Dedifferentiated amniotic fluid mesenchymal stem cell (primary cell): ENCODE measurements around the gene COBL.

ENCODE experiments used
- DNase-seq: peaks from one replicate; pipeline ENCODE4 v3.0.0-alpha.2; 2016; ENCODE audit errors: extremely low spot score

Gene COBL

GRCh38 chr7:51021906-51022570, 294.6 kb downstream of the COBL start:
- DNase-seq = no peak

GRCh38 chr7:51020944-51021343, 295.7 kb downstream of the COBL start:
- no peak for DNase-seq

DNA sequence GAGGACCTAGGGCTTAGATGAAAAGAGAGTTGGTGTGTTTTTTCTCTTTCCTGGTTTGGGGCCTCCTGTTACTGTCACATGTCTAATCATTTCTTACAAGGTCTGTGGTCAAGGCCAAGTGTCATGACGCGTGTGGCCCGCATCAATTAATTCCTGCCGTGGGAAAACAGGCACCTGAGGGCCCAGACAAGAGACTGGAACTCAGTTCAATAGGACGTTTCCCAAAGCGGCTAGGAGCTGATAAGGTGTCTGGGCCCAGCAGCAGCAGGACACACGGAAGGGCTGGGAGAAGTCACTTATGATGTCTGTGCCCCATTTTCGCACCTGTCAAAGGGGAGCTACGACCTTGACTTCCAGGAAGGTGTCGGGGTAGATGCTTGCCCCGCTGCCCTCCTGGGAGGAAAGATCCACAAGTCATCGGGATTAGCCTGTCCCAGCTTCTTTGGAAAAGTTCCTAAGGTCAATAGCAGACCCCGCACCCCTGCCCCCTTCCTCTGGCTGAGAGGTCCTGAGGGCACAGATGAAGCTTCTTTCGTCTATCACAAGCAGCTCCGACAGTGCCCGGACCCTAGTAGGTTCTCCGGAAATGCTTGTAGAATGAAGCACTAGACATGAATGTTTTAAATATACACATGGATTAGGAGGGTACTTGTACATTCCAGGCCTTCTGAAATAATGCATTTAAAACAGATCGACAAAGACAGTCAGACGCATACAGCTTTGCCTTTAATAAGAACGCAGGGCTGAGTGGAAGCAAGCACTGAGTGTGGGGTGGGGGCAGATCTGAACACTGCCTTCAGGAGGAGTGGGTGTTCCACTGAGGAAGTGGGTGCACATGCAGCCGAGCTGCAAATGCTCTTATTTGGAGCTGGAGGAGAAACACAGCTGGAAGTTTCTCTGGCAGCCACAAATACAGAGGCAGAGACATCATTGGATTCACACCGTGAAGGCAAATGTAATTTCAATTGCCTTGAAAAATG, 296.4 kb downstream of the COBL start:
- DNase-seq = peak; percentile 47

- DNase-seq = peak; percentile 23
Measured at GRCh38 chr7:51019191-51019844, 297.3 kb downstream of the COBL start.

DNA sequence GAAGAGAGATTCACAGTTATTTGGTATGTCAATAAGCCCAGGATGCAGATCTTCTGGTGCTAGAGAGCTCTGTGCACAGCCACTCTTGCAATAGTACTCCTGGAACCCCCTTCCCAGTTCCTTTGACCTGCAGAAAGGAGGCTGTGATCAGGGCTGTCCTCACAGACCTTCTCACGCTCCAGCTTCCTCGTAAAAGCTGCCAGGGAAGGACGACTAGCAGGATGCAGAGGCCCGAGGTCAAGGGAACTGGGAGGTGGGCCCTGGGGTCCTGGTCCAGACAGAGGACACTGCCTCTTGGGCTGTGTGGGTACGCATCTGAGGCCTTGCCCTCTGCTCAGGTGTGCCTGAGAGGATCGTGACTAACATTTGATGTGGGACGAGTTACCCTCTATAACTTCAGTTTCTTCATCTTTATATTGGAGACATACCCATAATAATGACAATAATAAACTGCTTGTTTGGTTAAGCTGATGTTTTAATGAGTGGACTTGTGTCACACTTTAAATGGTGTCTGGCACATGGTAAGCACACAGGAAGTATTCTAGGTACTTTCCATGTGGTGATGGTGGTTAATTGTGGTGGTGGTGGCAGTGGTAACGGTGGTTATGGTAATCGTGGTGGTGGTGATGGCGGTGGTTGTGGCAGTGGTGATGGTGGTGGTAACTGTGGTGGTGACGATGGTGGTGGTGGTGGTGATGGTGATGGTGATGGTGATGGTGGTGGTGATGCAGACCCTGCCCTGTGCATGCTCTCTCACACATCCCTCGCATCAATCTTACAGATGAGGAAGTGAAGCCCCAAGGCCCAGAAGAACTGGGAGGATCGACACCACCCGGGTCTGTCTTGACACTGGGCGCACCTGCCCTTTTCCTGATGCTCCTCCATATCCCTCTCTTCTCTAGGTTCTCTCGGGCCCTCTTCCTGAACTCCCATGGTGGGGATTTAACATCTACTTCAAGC, 298.8 kb downstream of the COBL start:
- DNase-seq = no peak

- no peak for DNase-seq
Measured at GRCh38 chr7:51016546-51016945, 300.1 kb downstream of the COBL start.

DNA sequence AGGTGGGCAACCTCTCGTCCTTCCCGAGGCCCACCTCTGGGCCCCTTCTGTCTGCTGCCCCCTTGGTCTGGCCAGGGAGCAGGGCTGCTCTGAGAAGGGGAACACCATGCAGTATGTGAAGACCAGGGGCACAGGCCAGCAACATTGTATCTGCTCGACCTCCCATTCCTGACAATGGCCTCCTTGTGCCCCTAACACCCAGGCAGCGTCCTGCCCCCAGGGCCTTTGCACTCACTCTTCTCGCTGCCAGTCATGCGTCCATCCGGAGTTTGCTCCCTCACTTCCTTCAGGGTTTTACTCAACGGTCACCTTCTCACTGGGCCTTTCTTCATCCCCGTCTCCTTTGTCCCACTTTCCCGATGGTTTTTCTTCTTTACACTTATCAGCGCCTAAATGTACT, 301.0 kb downstream of the COBL start:
- no peak for DNase-seq

DNA sequence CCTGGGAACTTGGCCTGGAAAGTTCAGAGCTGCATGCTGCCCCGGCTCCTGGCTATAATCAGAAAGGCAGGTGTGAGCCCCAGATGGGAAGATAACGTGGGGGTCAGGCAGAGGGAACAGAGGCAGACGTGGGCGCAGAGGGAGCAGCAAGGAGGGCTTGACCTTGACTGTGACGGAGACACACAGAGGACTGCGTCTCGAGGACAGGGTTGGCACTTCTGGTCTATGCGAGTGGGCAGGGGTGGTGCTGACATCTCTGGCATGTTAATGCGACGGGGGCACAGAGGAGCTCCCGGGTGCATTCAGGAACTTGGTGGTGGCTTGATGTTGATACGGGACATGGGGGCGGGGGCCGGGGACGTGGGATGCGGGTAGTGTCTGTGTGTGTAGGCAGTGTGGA, 301.8 kb downstream of the COBL start:
- DNase-seq = no peak

DNA sequence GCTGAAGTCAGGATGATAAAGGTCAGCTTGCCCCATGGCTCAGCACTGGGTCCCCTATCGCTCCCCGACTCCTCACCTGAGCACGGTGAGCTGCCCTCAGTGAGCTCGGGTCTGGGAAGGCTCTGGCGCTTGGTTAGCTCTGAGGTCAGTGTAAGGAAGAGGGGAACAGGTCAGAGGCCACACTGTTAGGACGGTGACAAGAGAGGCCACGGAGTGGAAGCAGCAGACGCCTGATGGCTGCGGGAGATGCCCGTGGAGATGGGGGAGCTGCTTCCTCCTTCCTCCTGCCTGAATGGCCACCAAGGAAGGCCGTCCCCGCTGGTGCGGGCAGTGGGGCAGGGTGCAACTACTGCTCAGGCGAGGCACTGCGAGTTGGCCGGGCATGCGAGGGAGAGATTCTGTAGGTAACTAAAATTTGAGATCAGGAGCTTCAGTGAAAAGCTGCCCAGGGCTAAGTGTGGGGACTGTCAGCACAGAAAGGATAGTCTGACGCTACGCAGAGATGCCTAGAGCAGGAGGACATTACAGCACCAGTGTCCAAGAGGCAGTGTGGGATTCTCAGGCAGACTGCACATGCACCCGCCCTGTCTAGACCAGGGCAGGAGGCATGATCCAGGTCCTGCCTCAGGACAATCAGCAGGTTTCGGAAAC, 302.6 kb downstream of the COBL start:
- DNase-seq = no peak

DNA sequence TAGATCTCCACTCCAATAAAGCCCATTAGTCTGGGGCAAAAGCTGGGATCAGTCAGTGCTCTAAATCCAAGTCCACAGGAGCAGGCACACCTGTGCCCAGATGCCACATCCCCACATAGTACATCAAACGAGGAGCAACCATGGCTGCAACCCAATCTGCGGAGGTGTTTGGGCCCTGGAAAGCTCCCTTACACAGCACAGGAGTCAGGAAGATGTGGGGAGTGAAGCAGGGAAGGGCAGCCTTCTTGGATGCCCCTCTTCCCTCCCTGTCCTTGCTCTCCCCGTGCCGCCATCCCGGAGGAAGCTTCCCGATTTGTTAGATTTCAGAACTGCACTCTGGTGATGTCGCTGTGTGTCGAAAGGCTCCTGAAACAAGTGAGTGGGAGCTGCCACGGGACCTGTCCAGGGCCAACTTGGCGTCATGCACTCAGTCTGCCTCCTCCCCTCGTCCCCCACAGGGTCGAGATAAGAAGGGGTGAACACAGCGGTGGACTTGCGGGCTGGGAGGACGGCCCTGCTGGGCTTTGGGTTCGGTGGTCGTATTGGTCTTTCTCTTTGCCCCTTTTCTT, 303.3 kb downstream of the COBL start:
- no peak for DNase-seq

- DNase-seq = no peak
Measured at GRCh38 chr7:51012569-51013217, 303.9 kb downstream of the COBL start.

GRCh38 chr7:51011710-51012350, 304.8 kb downstream of the COBL start:
- DNase-seq = no peak

DNA sequence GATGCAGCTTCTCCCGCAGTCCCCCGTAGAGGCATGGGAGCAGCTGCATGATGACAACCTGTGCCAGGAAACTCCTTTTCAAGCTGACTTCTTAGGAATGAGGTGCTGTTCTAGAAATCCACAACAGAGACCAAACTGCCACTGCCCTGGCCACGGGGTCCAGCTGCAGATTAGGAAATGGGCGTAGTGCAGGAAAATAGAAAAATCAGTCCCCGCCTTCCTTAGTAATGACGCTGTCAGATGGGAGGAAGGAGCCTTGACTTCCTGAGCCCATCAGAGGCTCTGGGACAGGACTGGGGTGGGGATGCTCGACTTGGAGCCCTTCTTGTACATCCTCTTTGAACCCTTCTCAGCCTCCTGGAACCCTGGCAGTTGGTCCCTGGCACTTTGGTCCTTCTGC, 306.1 kb downstream of the COBL start:
- DNase-seq = no peak

DNA sequence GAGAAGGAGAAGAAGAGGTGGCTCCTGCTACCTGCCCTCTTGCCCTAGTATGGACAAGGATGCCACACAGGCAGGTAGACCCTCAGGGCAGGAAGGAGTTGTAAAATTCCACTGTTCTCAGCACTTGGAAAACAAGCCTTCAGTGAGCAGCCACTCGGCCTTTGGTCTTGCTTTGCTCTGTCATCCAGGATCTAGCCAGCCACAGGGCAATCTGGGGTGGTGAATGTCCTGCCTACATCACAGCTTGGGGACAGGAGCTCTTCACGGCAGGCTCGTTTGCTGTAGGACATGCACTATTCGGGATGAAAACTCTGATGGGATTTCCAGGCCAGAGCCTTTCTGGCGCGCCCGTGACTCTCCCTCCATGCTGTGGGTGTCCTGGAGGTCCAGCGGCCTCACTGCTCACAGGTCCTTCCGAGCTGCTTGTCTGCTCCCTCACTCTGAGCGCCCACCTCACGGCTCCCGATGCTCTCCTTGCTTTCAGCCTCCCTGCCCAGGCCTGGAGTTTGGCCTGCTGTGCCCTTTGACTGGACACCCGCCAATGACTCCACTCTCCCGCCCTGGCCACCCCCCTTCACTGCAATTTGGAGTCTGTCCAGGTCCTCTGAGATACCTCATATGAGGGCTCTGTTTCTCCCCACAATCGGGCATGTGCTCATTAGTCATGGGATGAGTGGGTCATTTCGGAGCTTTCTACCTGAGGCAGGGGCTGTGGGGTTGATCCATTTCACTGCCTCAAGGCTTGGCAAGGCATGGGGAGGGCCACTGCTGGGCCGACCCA, 306.7 kb downstream of the COBL start:
- DNase-seq = no peak

DNA sequence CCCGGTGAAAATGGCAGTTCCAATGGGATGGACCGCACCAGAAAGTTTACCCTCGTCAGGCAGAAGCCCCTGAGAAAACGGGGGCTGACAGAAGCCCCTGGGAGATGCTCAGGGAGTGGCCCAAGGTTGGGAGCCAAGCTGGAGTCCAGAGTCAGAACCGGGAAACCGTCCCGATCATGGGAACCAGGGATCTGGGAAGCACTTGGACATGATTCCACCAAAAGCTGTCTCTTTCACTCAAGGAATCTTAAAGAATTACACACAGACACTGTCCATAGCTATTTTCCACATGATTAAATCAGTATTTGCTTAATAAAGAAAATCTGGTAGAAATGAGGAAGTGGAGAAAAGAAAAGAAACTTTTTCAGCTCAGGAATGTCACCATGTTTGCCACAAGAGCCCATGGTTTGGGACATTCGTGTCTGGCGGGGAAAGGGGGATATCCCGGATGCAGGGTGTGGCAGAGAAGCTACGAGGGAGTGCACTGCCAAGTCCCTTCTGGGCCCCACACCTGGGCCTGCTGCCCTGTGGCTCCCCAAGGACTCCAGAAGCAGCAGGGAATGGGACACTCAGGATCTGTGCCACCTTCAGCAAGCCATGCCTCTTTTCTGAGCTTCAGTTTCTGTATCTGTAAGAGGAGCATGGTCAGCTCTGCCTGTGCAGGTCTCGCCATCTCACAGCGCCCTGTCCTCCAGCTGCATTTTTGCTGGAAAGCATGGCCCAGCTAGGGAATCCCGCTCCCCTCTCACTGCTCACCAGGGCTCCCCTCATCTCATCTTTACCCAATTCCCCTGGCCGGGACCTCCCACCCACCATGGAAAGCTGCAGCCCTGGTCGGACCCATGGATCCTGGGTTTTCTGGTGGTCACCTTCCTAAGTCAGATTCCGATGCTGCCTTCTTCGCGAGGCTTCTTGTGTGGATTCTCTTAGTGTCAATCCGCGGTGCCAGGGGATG, 308.8 kb downstream of the COBL start:
- DNase-seq = no peak

DNA sequence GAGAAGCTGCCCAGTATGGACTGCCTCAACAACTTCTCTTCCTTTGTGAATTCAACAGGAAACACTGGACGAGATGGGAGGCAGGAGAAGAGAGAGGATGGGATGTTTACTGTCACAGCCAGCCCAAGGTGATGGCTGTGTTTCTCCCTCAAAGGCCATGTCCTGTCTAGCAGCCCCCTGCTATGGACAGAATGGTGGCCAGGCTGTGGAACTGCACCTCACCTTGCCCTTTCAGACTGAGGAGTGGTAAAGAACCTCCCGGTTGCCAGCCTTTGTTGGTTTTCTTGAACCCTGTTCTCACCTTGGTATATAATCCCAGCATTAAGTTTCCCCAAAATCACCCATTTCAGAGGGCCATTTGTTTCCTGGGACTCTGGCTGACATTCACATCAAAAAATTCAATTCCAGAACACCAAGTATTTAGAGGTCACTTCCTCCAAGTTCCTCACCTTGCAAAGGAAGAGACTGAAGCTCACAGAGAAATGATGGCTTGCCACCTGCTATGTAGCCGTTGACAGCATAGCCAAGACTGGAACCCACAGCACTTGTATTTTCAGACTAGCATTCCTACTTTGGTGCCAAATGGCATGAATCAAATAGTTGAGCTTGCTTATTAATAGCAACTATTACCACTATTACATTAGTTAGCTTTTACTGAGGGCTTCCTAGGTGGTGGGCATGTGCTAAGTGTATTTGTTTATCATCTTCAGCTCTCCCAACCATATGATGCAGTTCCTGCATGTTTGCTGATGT, 309.9 kb downstream of the COBL start:
- no peak for DNase-seq

DNA sequence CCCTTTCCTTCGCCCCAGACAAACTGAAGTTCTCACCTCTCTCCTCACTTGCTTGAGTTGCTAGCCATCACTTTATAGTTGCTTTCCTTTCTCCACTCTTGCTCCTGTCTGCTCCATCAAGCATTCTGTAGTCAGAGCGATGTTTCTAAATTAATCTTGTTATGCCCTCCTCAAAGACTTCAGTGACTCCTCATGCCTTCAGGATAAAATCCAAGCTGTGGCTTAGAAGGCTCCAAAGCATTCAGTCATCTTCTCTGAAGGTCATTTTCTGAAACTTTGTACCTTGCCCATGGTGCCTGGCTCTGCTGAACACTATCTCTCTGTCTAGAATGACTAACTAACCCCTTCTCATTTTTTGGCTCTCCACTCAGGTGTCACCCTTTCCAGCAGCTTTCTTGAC, 311.5 kb downstream of the COBL start:
- no peak for DNase-seq
